Measurements from ENCODE around the gene ZNF878. TPM values are rescaled to one million over a fixed set of nuclear protein-coding genes. Genes with fewer than 3 reads are reported as not detected.
"Not testable (repeated sequence)": the region's sequence is repeated elsewhere in the genome, so short reads cannot be mapped to it uniquely, and the experiment has no call there.

ZNF878 gene
- total and polyA plus RNA-seq, 4 donors = 0.22 to 0.33 (median 0.25) TPM

DNA sequence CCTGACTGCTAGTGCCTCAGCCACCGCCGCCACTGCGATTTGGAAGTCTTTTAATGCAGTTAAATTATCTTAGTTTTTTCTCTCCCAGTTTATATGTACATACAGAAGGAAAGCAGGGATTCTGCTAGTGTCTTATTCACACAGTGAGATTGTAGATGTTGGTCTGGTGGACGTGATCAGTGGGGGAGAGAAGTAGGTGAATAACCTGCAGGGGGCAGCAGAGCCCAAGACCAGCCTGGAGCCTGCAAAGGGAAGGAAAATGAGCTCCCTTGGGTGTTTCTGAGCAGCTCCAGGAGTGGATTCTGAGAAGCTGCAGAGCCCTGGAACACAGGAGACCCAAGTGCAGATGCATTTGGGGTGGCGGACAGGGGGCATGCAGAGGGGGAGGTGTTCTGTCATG is 38.0 kb upstream of the ZNF878 start:
- TF ChIP-seq, protein P1, sequence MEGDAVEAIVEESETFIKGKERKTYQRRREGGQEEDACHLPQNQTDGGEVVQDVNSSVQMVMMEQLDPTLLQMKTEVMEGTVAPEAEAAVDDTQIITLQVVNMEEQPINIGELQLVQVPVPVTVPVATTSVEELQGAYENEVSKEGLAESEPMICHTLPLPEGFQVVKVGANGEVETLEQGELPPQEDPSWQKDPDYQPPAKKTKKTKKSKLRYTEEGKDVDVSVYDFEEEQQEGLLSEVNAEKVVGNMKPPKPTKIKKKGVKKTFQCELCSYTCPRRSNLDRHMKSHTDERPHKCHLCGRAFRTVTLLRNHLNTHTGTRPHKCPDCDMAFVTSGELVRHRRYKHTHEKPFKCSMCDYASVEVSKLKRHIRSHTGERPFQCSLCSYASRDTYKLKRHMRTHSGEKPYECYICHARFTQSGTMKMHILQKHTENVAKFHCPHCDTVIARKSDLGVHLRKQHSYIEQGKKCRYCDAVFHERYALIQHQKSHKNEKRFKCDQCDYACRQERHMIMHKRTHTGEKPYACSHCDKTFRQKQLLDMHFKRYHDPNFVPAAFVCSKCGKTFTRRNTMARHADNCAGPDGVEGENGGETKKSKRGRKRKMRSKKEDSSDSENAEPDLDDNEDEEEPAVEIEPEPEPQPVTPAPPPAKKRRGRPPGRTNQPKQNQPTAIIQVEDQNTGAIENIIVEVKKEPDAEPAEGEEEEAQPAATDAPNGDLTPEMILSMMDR (IDR thresholded peaks at IDR 0.05; ENCODE audit: control extremely low read depth, extremely low read depth) = peak; percentile 45
- Histone ChIP-seq H3K27ac (ENCODE audit: low read depth in 1 of 2, low read length in 1 of 2) (no peak overlapping the region), H3K9ac (ENCODE audit: insufficient read depth in 1 of 2, low read length in 2 of 2) (no peak overlapping the region), H3K27me3 (ENCODE audit: control insufficient read depth in 3 of 3, insufficient read depth in 3 of 3, low read length in 2 of 3) (no peaks in the 10 kb centered on the region), H3K9me3 (ENCODE audit: control insufficient read depth in 4 of 4, insufficient read depth in 3 of 4, low read length in 3 of 4) (no peaks in the 10 kb centered on the region), H3K36me3 (ENCODE audit: control insufficient read depth in 4 of 4, insufficient read depth in 4 of 4, low read length in 4 of 4) (peaks cover 0 to 13% (median 3%) of the 10 kb centered on the region in 4 donors), H3K4me1 (ENCODE audit: control insufficient read depth in 5 of 5, insufficient read depth in 5 of 5, low read length in 5 of 5) (peaks cover 0 to 10% (median 1%) of the 10 kb centered on the region in 5 donors), H3K4me3 (no peak overlapping the region)
- 55 to 56% methylated on average over 5 of the region's 5 CpGs for WGBS, 2 donors
- DNase-seq = peak; percentile 67 to 75 (median 69)
- ATAC-seq (ENCODE audit: insufficient read depth, low FRiP score) = no peak

GRCh38 chr19:12085074-12085818 is 32.5 kb upstream of the ZNF878 start:
- WGBS, 2 donors = 93 to 95% methylated on average over 5 of the region's 5 CpGs
- Histone ChIP-seq H3K36me3 (ENCODE audit: control insufficient read depth in 4 of 4, insufficient read depth in 4 of 4, low read length in 4 of 4) (peaks cover 0 to 29% (median 8%) of the 10 kb centered on the region in 4 donors), H3K27ac (ENCODE audit: low read depth in 1 of 2, low read length in 1 of 2) (no peak overlapping the region), H3K9ac (ENCODE audit: insufficient read depth in 1 of 2, low read length in 2 of 2) (no peak overlapping the region), H3K27me3 (ENCODE audit: control insufficient read depth in 3 of 3, insufficient read depth in 3 of 3, low read length in 2 of 3) (no peaks in the 10 kb centered on the region), H3K4me1 (ENCODE audit: control insufficient read depth in 5 of 5, insufficient read depth in 5 of 5, low read length in 5 of 5) (no peaks in the 10 kb centered on the region), H3K4me3 (no peak overlapping the region), H3K9me3 (ENCODE audit: control insufficient read depth in 4 of 4, insufficient read depth in 3 of 4, low read length in 3 of 4) (peaks cover 3 to 17% (median 9%) of the 10 kb centered on the region in 4 donors)
- DNase-seq (no peak), ATAC-seq (ENCODE audit: insufficient read depth, low FRiP score) (no peak)
- TF ChIP-seq, protein P1 (IDR thresholded peaks at IDR 0.05; ENCODE audit: control extremely low read depth, extremely low read depth) = no peak

- peaks cover 0 to 38% (median 15%) of the 10 kb centered on the region in 4 donors for H3K36me3 ChIP-seq (ENCODE audit: control insufficient read depth in 4 of 4, insufficient read depth in 4 of 4, low read length in 4 of 4)
- H3K27ac ChIP-seq (ENCODE audit: low read depth in 1 of 2, low read length in 1 of 2); DNase-seq; H3K9ac ChIP-seq (ENCODE audit: insufficient read depth in 1 of 2, low read length in 2 of 2); ATAC-seq (ENCODE audit: insufficient read depth, low FRiP score); H3K4me1 ChIP-seq (ENCODE audit: control insufficient read depth in 5 of 5, insufficient read depth in 5 of 5, low read length in 5 of 5); H3K4me3 ChIP-seq; H3K27me3 ChIP-seq (ENCODE audit: control insufficient read depth in 3 of 3, insufficient read depth in 3 of 3, low read length in 2 of 3): not testable (repeated sequence)
- peaks cover 4 to 26% (median 17%) of the 10 kb centered on the region in 4 donors for H3K9me3 ChIP-seq (ENCODE audit: control insufficient read depth in 4 of 4, insufficient read depth in 3 of 4, low read length in 3 of 4)
- WGBS, 2 donors = 93 to 96% methylated on average over 6 of the region's 6 CpGs
These were observed 30.6 kb upstream of the ZNF878 start for GRCh38 chr19:12083336-12083735.

- ATAC-seq (ENCODE audit: insufficient read depth, low FRiP score) = no peak
These were observed 24.6 kb upstream of the ZNF878 start for GRCh38 chr19:12077375-12077774.

GRCh38 chr19:12076331-12076730 is 23.6 kb upstream of the ZNF878 start:
- not testable (repeated sequence) for DNase-seq; H3K27me3 ChIP-seq (ENCODE audit: control insufficient read depth in 3 of 3, insufficient read depth in 3 of 3, low read length in 2 of 3); H3K4me1 ChIP-seq (ENCODE audit: control insufficient read depth in 5 of 5, insufficient read depth in 5 of 5, low read length in 5 of 5); H3K4me3 ChIP-seq; H3K9ac ChIP-seq (ENCODE audit: insufficient read depth in 1 of 2, low read length in 2 of 2); H3K27ac ChIP-seq (ENCODE audit: low read depth in 1 of 2, low read length in 1 of 2); ATAC-seq (ENCODE audit: insufficient read depth, low FRiP score)
- Histone ChIP-seq H3K9me3 (ENCODE audit: control insufficient read depth in 4 of 4, insufficient read depth in 3 of 4, low read length in 3 of 4) (peaks cover 39 to 70% (median 48%) of the 10 kb centered on the region in 4 donors), H3K36me3 (ENCODE audit: control insufficient read depth in 4 of 4, insufficient read depth in 4 of 4, low read length in 4 of 4) (peaks cover 23 to 67% (median 55%) of the 10 kb centered on the region in 4 donors)
- 96 to 97% methylated on average over 3 of the region's 3 CpGs for WGBS, 2 donors

More at GRCh38 chr19:12077375-12077774, 24.6 kb upstream of the ZNF878 start:
- peaks cover 23 to 71% (median 52%) of the 10 kb centered on the region in 4 donors for H3K36me3 ChIP-seq (ENCODE audit: control insufficient read depth in 4 of 4, insufficient read depth in 4 of 4, low read length in 4 of 4)
- 79 to 82% methylated on average over 3 of the region's 3 CpGs for WGBS, 2 donors
- no peak overlapping the region for H3K27ac ChIP-seq (ENCODE audit: low read depth in 1 of 2, low read length in 1 of 2)
- H3K4me1 ChIP-seq (ENCODE audit: control insufficient read depth in 5 of 5, insufficient read depth in 5 of 5, low read length in 5 of 5) = no peaks in the 10 kb centered on the region
- TF ChIP-seq, protein P1 (IDR thresholded peaks at IDR 0.05; ENCODE audit: control extremely low read depth, extremely low read depth) = no peak
- no peak overlapping the region for H3K9ac ChIP-seq (ENCODE audit: insufficient read depth in 1 of 2, low read length in 2 of 2)
- peaks cover 38 to 67% (median 46%) of the 10 kb centered on the region in 4 donors for H3K9me3 ChIP-seq (ENCODE audit: control insufficient read depth in 4 of 4, insufficient read depth in 3 of 4, low read length in 3 of 4)
- no peak overlapping the region for H3K4me3 ChIP-seq
- no peaks in the 10 kb centered on the region for H3K27me3 ChIP-seq (ENCODE audit: control insufficient read depth in 3 of 3, insufficient read depth in 3 of 3, low read length in 2 of 3)
- no peak for DNase-seq
